Subcutaneous adipose tissue (tissue), 4 donors: ENCODE results near the gene NR2C2AP. TPM values are rescaled to one million over a fixed set of nuclear protein-coding genes. Genes with fewer than 3 reads are reported as not detected.

Experiments
- total RNA-seq, 4 donors: library from RNA; depleted of rRNA; stranded (reverse); fragments of >200 nt; gene quantifications; one replicate each; pipeline ENCODE4 v1.1.0, GENCODE V29; 2016
- TF ChIP-seq, protein P1 (sequence below): fragments of 450-650 bp; IDR thresholded peaks from one replicate; pipeline ENCODE4 v1.5.1; 2016; ENCODE audit warnings: low read depth, mild to moderate bottlenecking, control low read depth, antibody characterized with exemption, moderate library complexity

The NR2C2AP gene
- total RNA-seq, 4 donors from 2014 or later, result 7.0 to 16.3 (median 11.9) TPM

GRCh38 chr19:19214892-19215291 is 11.7 kb upstream of the NR2C2AP start:
- TF ChIP-seq, protein P1, sequence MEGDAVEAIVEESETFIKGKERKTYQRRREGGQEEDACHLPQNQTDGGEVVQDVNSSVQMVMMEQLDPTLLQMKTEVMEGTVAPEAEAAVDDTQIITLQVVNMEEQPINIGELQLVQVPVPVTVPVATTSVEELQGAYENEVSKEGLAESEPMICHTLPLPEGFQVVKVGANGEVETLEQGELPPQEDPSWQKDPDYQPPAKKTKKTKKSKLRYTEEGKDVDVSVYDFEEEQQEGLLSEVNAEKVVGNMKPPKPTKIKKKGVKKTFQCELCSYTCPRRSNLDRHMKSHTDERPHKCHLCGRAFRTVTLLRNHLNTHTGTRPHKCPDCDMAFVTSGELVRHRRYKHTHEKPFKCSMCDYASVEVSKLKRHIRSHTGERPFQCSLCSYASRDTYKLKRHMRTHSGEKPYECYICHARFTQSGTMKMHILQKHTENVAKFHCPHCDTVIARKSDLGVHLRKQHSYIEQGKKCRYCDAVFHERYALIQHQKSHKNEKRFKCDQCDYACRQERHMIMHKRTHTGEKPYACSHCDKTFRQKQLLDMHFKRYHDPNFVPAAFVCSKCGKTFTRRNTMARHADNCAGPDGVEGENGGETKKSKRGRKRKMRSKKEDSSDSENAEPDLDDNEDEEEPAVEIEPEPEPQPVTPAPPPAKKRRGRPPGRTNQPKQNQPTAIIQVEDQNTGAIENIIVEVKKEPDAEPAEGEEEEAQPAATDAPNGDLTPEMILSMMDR, result no peak

- TF ChIP-seq, protein P1, result no peak
Observed at GRCh38 chr19:19214159-19214490, 10.9 kb upstream of the NR2C2AP start.

DNA sequence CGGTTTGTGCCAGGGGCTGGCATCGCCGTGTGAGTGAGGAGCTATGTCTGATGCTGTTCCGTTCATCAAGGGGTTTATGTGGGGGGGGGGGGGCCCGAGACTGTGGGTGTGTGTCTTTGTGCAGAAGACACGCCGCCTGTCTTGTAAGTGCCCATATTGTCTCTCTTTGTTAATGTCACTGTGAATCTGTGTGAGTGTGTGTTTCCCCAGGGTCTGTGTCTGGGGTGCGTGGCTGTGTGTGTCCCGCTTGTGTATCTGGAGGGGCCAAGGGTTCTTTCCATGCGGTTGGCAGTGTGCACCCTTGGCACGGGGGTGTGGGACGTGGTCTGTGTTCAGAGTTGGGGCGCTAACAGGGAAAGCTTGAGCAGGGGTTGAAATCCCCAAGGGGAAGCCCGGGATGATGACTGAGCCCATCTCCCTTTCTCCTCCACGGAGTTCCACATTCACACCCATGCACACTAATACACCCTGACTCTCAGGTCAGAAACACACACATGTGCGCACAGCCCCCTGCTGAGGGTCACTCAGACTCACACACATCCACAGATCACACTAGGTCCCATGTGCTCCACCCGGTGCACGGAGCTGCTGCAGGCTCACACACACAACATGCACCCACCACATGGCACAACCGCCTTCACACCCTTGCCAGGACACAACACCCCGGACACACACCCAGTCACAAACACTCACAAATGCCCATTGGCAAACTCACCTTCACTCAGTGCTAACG is 10.4 kb upstream of the NR2C2AP start:
- TF ChIP-seq, protein P1, result no peak

- TF ChIP-seq, protein P1, result no peak
Observed at GRCh38 chr19:19212916-19213315, 9.7 kb upstream of the NR2C2AP start.

GRCh38 chr19:19211499-19212420 is 8.5 kb upstream of the NR2C2AP start, which contains the start of gene NCAN:
NCAN (plus strand) TSS chr19:19211958; CDS start chr19:19216954, 4,996 bp downstream.
- TF ChIP-seq, protein P1, result no peak

- TF ChIP-seq, protein P1, result no peak
Observed at GRCh38 chr19:19209372-19209771, 6.2 kb upstream of the NR2C2AP start.
